NCI-H146 treated with DMSO at 0.1 percent for 48 hours (cell line): ENCODE data around the gene KLHDC8B.
A peak's percentile ranks its signal among the peaks of the same experiment; 100 is the strongest.

Experiments
- DNase-seq: peaks from one replicate; lab custom pipeline; 2025; ENCODE audit not compliant: unreplicated experiment; lab: John Stamatoyannopoulos, UW

KLHDC8B gene

GRCh38 chr3:49158103-49158709 is 13.2 kb upstream of the KLHDC8B start:
- DNase-seq: no peak

- DNase-seq: no peak
Measured at GRCh38 chr3:49158792-49159191, 12.6 kb upstream of the KLHDC8B start.

DNA sequence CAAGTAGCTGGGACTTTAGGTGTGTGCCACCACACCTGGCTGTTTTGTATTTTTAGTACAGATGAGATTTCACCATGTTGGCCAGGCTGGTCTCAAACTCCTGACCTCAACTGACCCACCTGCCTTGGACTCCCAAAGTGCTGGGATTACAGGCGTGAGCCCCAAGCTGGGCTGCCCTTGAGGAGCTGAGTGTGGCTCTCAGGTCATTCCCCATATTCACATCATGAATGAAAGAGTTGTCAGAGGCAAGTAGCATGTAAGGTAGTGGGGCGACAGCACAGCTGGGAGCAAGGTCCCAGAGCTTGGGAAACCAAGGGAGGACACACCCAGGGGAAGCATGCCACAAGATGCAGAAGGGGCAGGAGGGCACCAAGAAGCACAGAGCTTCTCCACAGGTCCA is 10.2 kb upstream of the KLHDC8B start:
- DNase-seq: no peak

DNA sequence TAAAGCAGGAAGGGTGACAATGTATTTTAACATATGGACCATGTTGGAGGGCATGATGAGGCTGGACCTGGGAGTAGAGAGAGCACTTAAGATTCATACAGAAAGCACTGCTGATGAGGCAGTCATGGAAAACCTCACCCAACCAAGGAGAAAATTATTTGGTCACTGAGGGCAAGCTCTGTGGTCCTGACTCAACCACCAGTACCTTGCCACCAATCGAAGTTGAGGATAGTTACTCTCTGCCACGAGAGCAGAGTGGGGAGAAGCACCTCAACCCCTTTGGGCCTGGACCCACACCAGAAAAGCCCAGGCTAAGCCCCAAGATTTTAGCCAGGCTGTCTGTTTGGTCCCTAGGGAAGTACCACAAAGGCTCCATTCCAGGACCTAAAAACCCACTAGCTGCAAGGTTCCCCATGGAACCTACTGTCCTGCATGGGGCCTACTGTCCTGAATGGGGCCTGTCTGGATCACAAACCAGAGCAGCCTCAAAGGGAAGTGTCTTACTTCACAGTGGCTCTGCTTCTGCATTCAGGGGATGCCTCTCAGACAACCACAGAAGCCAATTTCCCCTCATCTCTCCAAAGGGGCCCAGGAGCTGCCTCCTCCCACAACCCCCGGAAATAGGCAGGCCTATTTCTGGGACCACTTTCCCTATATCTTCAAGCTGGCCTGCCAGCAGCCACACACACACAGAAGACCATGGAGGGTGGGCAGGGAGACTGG is 9.4 kb upstream of the KLHDC8B start:
- no peak for DNase-seq

DNA sequence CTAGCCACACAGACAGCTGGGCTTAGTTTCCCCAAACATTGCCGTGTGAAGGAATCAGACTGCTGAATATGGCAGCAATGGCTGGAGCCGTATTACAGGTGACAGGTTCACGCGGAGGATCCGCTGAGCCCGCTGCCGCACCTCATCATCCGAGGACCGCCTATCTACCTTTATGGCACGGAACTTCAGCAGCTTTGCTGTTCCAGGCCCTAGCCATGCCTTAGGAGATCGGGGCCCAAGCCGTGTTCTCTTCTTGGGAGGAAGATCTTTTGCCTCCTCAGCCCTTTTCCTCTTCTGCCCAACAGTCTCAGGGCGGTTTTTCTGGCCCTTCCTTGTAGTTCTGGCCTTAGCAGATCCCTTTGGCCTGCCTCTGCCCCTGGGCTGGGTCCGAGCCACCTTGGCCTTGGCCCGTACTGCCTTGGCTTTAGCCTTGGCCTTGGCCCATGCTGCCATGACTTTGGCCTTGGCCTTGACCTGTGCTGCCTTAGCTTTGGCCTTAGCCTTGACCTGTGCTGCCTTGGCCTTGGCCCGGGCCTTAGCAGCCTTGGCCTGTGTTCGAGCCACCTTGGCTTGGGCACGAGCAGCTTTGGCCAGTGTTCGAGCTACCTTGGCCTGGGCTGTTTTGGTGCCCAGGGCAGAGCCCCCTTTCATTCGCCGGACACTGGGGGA is 8.5 kb upstream of the KLHDC8B start:
- no peak for DNase-seq

DNA sequence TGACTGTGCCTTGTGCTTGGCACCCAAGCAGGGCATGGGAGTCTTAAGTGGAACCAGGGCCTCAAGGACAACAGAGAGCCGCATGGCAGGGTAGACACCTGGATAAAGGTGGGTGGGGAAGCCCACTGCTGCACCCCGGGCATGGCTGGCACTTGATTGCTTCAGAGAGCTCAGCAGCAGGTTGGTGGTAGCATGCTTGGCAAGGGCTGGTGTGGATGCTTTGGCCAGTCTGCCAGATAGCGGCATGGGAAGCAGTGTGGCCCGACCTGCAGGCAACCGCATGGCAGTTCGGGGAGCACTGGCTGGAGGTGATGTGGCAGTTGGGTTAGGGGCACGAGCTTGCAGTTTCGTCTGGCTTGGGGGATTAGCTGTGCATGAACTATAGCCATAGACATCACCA is 7.8 kb upstream of the KLHDC8B start:
- no peak for DNase-seq

GRCh38 chr3:49164983-49165720 is 6.2 kb upstream of the KLHDC8B start:
- DNase-seq: no peak

- DNase-seq: peak; percentile 16
Measured at GRCh38 chr3:49165771-49166751, 5.3 kb upstream of the KLHDC8B start, which contains the start of gene CCDC71. TSS of gene CCDC71 (minus strand) at chr3:49166331. CDS start at chr3:49164208, 2,123 bp downstream.

DNA sequence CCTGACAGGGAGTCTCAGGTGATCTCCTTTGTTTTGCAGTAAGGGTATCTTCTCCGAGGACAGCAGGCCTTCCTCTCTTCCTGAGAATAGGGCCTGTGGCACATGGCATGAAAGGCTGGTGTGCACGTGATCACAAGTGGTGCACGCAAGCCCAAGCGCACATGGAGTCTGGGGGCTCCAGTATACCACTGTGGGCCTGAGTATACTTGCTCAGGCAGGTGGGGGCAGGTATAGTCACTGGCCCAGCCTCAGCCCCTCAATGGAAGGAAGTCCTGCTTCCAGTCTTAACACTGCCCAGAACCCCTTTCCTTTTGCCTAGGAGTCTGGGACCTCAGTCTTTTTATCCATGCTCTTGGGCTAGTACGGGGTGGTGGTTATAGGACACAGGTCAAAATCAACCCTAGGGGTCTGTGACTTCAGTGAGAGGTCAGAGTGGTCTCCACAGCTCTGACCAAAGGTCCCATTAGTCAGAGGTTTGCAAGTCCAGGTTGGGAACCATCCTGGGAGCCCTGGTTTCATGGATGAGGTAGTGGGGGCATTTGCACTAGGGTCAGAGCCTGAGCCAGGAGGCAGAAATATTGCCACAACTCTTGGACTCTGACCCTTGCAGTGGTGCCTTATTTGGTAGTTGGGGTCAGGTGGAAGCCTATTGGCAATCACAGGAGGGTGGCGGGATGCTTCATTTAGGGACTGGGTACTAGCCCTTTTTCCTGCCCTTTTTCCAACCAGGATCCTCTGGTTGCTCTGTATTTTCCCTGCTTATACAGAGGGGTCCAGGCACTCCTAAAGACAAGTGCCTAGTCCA is 4.4 kb upstream of the KLHDC8B start:
- no peak for DNase-seq

DNA sequence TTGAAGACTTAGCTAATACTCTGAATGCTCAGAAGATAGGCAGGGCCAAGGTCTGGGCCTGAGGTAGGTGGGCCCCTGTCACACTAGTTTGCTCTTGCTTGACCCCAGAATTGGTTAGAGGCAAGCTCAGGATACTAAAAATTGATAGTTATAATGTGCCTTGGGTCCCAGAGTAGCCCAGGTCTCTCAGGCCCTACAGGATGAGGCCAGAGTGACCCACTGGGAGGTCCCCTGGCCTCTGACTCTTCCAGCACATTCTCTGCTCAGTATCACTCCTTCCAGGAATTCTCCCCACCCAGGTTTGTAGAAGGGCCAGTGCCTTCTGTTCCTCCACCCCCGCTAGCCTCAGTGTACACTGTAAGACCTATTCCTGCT is 667 bp upstream of the KLHDC8B start:
- no peak for DNase-seq

DNA sequence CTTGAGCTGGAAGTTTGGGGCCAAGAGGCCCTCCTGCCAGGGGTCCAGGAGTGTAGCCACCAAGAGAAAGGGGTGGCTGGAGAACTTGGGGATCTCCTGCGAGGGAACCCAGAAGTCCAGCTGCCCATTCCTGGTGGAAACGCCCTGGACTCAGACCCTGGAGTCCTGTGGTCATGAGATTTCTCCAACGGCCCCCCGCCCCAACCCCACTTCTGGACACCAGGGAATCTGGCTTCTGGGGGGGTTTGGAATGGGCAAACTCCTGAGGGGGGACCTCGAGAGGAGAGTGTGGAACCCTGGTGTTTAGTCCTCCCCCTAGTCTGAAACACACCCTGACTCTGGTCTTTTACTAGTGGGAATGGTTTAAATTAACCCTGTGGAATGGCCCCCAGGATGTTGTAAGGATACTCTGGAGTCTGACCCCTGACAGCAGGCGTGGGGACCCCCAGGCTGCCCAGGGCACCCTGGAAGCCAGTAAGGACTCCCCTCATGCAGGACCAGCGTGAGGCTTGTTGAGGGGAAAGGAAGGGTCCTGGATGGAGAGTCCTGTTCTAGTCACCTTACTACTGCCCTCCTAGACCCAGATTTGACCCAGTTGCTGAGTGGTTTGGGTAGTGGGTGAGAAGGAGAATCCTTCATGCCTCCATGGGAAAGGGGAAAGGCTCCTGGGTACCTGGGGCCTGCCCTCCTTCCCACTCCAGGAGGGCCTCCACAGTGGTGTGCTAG is 540 bp downstream of the KLHDC8B start:
- DNase-seq: no peak

GRCh38 chr3:49172551-49173041 is 1.2 kb downstream of the KLHDC8B start:
- no peak for DNase-seq

GRCh38 chr3:49173116-49173791 is 1.9 kb downstream of the KLHDC8B start:
- DNase-seq: peak; percentile 18

DNA sequence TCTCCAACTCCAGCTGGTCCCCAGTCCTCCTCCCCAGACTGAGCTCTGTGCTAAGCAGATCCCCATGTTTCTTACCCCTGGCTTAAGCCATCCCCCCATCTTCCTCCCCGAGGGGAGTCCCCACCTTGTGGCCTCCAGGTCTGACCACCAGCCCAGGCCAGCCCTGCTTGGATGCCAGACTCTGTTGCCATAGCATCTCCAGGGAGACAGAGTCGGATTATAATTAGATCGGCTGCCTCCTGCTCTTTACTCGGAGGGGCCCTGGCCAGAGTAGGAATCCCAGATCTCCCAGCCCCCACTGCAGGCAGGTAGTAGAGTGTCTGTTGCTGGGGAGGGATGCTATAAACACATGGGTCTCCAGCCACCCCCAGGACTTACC is 2.4 kb downstream of the KLHDC8B start:
- DNase-seq: peak; percentile 13

DNA sequence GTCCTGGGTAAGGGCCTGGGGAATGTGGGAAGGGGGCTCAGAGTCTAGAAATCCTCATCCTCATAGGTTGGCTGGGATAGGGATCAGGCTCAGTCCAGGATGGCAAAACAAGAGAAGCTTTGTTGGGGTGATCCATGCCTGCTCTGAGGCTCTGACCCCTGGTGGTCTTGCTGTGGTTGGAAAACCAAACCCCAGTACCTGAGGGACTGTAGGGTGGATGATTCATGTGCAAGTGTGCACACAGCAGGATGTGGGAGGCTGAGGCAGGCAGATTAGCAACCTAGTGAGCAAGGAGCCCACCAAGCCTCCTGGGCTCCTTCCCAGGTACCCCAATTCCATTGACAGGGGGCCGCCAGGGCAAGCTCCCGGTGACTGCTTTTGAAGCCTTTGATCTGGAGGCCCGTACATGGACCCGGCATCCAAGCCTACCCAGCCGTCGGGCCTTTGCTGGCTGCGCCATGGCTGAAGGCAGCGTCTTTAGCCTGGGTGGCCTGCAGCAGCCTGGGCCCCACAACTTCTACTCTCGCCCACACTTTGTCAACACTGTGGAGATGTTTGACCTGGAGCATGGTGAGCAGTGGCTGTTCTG is 3.1 kb downstream of the KLHDC8B start:
- no peak for DNase-seq

- DNase-seq: no peak
Measured at GRCh38 chr3:49175530-49175929, 4.1 kb downstream of the KLHDC8B start.

- no peak for DNase-seq
Measured at GRCh38 chr3:49177073-49177472, 5.7 kb downstream of the KLHDC8B start.

DNA sequence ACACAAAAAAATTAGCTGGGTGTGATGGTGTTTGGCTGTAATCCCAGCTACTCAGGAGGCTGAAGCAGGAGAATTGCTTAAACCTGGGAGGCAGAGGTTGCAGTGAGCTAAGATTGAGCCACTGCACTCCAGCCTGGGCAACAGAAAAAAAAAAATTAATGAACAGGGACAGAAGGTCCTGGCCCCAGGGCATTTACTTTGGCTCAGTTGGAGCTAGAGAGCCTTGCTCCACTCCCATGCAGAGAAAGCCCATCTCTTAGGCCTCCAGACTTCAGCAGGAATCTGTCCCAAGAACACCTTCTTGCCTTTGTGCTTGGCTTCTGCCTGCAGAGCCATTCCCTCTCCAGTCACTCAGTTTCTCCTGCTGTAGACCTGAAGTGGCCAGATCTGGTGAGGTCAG is 8.7 kb downstream of the KLHDC8B start:
- no peak for DNase-seq
